SHP77 (cell line): ENCODE measurements around the gene MYLK.

Experiments used
- DNase-seq, 2 experiments: peaks; one replicate each; lab custom pipeline; 2025; lab: John Stamatoyannopoulos, UW

MYLK gene

DNA sequence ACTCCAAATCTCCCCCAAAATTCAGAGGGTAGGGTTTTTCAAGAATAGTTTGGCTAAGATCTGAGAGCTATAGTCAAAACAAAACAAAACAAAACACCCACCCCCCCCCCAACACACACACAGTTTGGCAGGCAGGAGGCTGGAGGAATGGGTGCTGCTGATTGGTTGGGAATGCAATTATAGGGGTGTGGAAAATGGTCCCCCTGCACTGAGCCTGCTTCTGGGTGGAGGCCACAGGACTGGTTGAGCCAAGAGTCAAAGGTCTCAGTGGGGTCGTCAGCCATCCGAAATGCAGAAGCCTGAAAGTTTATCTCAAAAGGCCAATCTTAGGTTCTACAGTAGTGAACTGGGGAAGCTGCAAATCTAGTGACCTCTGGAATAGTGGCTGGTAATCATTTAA is 296.7 kb downstream of the MYLK start:
- no peak for DNase-seq

DNA sequence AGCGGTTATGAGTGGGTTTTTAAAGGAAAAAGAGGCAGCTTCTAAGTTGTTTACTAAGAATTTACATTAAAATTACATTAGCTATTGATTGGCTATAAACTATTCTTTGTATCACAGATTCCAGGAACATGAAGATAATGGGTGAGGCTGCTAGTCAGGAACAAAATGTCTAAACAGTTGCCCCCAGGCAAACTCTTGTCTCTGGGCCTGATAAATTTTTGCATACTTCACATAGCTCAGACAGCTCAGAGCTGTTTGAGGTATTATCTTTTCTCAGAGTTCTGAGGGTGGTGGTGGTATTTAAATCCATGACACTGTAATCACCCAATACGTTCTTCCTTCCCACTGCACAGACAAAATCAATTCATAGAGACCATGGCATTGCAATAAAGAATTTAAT is 297.2 kb downstream of the MYLK start:
- DNase-seq, result no peak

DNA sequence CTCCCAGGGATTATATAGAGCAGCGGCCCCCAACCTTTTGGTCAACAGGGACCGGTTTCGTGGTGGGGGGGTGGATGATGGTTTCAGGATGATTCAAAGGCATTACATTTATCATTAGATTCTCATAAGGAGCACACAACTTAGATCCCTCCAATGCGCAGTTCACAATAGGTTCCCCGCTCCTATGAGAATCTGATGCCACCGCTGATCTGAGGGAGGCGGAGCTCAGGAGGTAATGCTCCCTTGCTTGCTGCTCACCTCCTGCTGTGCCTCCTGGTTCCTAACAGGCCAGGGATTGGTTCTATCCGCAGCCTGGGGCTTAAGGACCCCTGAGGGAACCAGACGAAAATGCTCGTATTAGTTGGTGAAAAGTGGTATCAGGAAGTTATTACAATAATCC is 298.0 kb downstream of the MYLK start:
- DNase-seq, result peak; percentile 61 to 75

DNA sequence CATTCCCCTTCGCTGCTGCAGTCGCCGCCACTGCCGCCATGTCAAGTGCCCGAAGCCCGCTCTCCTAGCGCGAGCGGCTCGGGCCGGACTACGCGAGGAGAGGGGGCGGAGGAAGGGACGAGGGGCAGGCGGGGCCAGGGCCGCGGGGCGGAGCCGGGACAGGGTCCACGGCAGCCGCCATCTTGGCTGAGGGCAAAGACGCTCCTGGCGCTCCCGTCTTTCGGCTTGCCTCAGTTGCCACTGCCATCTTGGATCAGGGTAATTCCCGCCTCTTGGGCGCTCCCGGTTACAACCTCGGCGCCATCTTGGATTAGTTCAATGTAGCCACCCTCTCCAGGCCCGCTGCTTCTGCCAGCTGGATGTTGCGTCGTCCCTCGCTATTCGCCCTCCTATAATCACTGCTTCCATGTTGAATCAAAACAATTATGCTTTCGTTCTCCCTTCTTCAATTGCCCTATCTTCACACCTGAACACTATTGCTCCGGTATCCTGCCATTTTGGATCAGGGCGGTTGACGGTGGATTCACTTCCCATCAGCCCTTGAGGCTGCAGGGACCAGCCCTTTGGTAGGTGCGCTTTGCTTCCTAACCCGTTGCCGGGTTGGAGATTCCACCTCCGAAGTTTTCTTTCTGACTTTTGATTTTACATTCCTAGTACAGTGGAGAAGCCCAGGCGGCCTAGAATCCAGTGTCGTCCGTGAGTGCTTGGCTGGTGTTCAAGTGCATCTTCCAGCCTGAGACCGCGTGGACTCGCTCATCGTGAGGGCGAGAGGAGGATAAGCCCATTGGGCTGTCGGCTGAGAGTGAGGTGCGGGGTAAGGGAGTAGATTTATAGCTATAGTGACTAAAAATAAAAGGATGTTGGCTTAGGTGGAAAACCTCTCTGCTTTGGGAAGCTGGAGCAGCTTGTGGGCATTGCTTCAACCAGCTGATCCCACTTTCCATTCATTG is 298.9 kb downstream of the MYLK start, which contains the start of gene HACD2:
TSS of gene HACD2 (minus strand) at position 66 of the 950 bp plus-strand sequence. CDS start at position 40, 26 bp downstream.
- DNase-seq, result peak; percentile 94 to 97

DNA sequence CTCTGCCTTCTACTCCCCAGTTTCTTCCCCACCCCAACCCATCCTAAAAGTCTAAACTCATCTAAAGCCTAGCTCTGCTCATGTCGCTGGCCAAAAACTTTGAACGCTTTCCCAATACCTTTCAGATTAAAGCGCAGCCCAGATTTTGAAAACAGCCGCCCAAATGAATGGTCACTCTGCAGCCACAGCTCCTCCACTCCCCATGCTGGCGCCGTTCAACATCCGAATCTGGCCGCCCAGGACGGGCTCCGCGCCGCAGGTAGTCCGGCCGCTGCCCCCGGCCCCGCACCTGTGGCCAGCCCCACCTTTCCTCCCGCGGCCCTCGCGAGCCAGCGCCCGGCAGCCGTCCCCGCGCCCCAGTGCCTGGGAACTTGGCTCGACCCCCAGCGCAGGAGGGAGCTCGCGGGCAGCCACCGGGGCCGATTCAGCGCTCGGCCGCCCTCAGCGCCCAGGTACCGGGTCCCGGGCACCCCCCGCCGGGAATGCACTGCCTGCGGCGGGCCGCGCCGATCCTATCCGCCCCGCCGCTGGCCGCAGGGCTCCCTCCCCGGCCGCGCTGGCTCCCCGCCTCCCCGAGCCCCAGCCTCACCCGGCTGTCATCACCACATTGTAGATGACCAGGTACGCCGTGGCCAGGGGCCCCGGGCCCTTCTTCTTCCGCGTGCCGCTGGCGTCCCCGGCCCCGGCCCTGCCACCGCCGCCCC is 299.7 kb downstream of the MYLK start:
- peak in 1 of 2 experiments; percentile 40 for DNase-seq

DNA sequence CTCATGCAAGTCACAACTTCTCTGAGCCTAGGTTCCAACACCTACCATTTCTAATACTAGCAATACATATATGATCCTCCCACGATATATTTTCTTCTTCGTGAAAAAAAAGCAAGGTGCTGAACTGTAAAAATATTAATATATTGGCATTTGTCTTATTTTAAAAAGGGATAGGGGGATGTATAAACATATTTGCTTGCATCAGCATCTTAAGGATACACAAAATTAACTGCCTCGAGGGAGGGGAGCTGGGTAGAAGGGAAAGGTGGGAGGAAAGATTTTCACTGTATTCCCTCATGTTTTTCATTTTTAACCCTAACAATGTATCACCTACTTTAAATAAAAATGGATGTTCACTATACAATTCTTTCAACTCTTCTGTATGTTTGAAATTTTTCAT is 300.6 kb downstream of the MYLK start:
- no peak for DNase-seq

DNA sequence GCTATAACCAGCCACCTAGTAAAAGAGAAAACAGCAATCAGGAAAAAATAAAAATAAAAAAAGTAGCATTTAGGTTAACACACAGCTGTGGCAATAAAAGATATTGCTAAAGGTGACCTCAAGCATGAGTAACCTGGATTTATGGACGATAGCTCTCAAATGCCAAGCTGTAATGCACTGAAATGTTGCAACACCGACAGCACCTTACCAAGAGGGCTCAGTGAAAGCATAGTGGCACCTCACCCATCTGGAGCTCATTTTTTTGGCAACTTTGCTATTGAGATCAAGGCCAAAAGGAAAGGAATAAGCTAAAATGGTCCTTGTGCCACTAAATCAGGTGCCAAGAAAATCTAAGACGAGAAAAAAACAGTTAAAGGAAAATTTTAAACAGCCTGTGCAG is 301.8 kb downstream of the MYLK start:
- no peak for DNase-seq

DNA sequence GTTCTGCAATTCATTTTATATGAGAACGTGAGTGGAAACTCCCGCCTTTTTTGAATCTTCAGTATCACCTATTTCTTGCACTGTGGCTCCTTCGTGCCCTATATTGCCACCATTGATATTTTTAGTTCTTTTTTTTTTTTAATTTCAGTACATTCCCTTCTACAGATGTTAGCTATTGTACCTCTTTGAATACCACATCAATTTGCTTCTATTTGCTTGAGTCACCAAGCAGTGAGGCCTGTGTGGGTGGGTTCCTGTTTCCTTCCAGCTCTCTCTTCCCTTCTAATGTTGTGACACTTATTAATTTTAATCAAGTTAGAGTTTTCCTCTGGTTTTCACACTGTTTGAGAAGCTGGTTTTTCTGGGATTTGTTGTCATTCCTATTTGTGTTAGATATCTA is 308.0 kb downstream of the MYLK start:
- no peak for DNase-seq

DNA sequence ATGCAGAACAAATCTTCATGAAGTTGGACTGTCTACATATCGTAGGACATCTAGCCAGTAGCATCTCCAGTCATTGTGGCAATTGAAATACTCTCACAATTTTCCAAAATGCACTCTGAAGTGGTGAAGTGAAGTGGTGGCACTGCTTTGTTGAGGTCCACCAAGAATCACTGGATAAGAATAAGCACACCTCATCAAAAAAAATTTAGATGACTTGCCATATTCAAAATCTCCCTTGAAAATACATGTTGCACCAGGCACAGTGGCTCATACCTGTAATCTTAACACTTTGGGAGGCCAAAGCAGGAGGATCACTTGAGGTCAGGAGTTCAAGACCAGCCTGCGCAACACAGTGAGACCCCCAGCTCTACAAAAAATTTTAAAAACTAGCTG is 312.2 kb downstream of the MYLK start:
- no peak for DNase-seq

DNA sequence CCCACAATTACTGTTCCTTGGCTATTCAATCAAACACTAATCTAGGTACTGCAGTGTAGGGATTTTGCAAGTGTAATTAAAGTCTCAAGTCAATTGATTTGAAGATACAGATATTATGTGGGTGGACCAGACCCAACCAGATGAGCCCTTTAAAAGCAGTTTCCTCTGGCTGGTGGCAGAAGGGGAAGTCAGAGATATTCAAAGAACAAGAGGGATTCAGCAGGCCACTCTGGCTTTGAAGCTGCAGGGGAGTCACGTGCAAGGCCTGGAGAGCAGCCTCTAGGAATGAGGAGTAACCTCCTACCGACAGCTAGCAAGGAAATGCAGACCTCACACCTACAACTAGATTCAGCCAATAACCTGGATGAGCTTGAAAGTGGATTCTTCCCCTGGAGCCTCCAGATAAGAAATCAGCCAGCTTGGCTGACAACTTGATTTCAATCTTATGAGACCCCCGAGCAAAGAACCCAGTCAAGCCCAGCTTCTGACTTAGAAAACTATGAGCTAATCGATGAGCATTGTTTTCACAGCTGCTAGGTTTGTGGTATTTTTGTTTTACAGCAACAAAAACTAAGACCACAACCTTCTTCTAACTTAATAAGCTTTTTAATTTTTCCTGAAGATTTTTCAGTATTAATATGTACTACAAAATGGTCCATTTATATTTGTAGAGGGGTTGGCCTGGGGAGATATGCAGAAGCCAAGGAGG is 312.7 kb downstream of the MYLK start:
- no peak for DNase-seq

DNA sequence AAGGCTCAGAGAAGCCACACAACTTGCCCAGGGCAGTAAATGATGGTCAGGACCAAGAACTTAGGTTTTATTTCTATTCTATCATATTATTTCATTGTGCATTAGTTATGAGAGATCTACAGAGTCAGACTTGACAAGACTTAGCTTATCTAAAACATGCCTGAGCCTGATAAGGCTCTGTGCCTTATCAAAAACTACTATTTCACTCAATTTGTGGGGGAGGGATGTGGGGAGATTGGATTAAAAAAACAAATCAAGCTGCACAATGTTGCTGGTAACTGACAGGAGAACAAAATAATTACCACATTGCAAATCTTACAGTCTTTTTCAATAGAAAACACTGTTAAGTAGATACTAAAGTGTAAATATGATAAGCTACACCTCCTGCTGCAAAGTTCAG is 315.3 kb downstream of the MYLK start:
- no peak for DNase-seq

DNA sequence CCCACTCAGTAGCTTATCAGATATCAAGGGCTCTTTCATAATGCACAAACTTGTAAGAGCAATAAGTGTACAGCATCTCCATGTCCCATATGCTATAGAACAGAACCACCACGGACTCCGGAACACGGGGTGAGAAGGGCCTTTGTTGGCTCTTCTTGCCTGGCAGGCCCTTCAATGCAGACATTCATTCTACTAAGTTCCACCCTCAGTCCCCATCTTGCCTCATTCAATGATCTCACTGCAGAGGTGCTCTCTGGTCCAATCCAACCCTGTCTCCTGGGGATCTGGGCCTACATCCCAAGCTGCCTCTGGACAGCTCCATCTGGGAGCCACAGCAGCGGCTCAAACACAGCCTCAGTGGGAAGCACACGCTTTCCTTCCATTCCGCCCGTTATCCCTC is 316.1 kb downstream of the MYLK start:
- DNase-seq, result no peak

DNA sequence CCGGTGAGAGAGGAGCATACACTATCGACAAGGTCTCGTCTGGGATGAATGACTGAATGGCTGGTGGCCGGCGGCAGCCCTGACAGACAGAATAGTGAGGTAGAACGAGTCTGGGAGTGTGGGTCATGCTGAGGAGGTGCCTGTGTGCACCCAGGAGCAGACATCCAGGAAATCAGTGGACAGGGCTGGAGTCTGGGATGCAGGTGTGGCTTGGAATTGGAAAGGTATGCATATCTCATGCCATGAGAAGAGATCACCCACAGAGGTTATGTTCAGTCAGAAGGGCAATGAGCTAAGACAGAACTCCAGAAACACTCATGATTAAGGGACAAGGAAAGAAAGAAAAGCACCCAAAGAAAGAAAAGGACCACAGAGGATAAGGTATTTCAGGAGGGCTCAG is 320.1 kb downstream of the MYLK start:
- DNase-seq, result no peak

DNA sequence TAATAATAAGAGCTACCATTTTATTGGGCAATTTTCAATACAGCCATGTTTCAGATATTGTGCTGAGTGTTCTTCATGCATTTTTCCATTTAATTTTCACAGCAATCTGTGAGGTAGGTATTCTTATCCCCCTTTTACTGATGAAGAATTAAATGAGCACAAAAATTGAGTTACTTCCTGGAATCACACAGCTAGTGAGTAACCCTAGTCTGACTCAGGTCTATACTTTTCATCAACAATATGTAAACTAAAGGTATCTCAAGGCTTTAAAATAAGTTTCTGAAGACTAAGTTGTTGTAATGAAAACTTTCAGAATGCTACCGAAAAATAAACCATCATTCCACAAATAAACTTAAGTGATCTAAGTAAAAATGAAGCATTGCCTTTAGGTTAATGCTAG is 321.6 kb downstream of the MYLK start:
- no peak for DNase-seq

DNA sequence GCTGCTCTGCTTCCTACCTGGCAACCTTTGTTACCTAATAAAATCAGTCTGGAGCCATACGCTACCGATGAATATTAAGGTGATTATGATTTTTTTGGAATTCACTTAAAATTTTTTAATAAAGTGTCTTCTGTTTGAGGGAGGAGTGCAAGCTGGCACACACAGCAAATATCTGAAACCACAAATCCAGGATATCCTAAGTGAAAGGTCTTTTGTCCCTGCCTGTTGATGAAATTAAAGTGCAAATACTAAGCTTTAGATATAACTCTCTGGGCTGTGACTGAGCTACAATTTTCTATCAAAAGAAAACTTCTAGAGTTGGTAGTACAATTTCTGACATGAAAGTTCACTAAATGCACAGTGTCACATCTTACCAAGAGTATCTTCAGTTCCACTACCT is 322.9 kb downstream of the MYLK start:
- no peak for DNase-seq
